COLO829 (cell line): ENCODE results near the gene LRRC1.

Source experiments
- DNase-seq: peaks from one replicate; pipeline ENCODE4 v3.0.0; 2012; ENCODE audit warnings: low spot score

The LRRC1 gene

GRCh38 chr6:53847796-53848314 lies 53.0 kb downstream of the LRRC1 start:
- no peak for DNase-seq

- no peak for DNase-seq
Observed at GRCh38 chr6:53850527-53850926, 55.7 kb downstream of the LRRC1 start.

GRCh38 chr6:53851561-53851960 lies 56.8 kb downstream of the LRRC1 start:
- no peak for DNase-seq

- no peak for DNase-seq
Observed at GRCh38 chr6:53852805-53853204, 58.0 kb downstream of the LRRC1 start.

GRCh38 chr6:53854843-53855567 lies 60.2 kb downstream of the LRRC1 start:
- no peak for DNase-seq

- no peak for DNase-seq
Observed at GRCh38 chr6:53855940-53856339, 61.1 kb downstream of the LRRC1 start.

- DNase-seq = no peak
Observed at GRCh38 chr6:53857318-53858094, 62.7 kb downstream of the LRRC1 start.

- no peak for DNase-seq
Observed at GRCh38 chr6:53858196-53858595, 63.4 kb downstream of the LRRC1 start.

GRCh38 chr6:53858913-53859312 lies 64.1 kb downstream of the LRRC1 start:
- DNase-seq = peak; percentile 89

GRCh38 chr6:53860511-53860910 lies 65.7 kb downstream of the LRRC1 start:
- DNase-seq = no peak

GRCh38 chr6:53861518-53861917 lies 66.7 kb downstream of the LRRC1 start:
- DNase-seq = no peak

GRCh38 chr6:53862662-53863462 lies 68.1 kb downstream of the LRRC1 start:
- peak; percentile 97 for DNase-seq

- no peak for DNase-seq
Observed at GRCh38 chr6:53864781-53865180, 70.0 kb downstream of the LRRC1 start.

- no peak for DNase-seq
Observed at GRCh38 chr6:53866226-53866625, 71.4 kb downstream of the LRRC1 start.

- no peak for DNase-seq
Observed at GRCh38 chr6:53868626-53869025, 73.8 kb downstream of the LRRC1 start.

GRCh38 chr6:53869964-53870363 lies 75.2 kb downstream of the LRRC1 start:
- no peak for DNase-seq

GRCh38 chr6:53873922-53874321 lies 79.1 kb downstream of the LRRC1 start:
- no peak for DNase-seq

- no peak for DNase-seq
Observed at GRCh38 chr6:53874964-53875363, 80.2 kb downstream of the LRRC1 start.

GRCh38 chr6:53877151-53877550 lies 82.3 kb downstream of the LRRC1 start:
- DNase-seq = no peak

- no peak for DNase-seq
Observed at GRCh38 chr6:53878808-53879207, 84.0 kb downstream of the LRRC1 start.

GRCh38 chr6:53879608-53880007 lies 84.8 kb downstream of the LRRC1 start:
- DNase-seq = no peak

GRCh38 chr6:53887316-53887715 lies 92.5 kb downstream of the LRRC1 start:
- DNase-seq = no peak

GRCh38 chr6:53888931-53889330 lies 94.1 kb downstream of the LRRC1 start:
- no peak for DNase-seq
